Loucy (cell line): ENCODE data around the gene PARP14.

Experiments used
- EZH2phosphoT487 ChIP-seq: fragments of 200-600 bp; IDR thresholded peaks from 2 replicates; pipeline ENCODE4 v1.6.1; 2018; ENCODE audit warnings: antibody characterized with exemption, mild to moderate bottlenecking, moderate library complexity, borderline replicate concordance
- TF ChIP-seq, protein P1 (sequence below): fragments of 200-600 bp; sonication (generic); conservative IDR thresholded peaks from 2 replicates; pipeline ENCODE4 v1.5.1; 2014; ENCODE audit warnings: mild to moderate bottlenecking, antibody characterized with exemption, low read length

GRCh38 chr3:122690096-122690495 is 9.5 kb downstream of the PARP14 start:
- TF ChIP-seq, protein P1, sequence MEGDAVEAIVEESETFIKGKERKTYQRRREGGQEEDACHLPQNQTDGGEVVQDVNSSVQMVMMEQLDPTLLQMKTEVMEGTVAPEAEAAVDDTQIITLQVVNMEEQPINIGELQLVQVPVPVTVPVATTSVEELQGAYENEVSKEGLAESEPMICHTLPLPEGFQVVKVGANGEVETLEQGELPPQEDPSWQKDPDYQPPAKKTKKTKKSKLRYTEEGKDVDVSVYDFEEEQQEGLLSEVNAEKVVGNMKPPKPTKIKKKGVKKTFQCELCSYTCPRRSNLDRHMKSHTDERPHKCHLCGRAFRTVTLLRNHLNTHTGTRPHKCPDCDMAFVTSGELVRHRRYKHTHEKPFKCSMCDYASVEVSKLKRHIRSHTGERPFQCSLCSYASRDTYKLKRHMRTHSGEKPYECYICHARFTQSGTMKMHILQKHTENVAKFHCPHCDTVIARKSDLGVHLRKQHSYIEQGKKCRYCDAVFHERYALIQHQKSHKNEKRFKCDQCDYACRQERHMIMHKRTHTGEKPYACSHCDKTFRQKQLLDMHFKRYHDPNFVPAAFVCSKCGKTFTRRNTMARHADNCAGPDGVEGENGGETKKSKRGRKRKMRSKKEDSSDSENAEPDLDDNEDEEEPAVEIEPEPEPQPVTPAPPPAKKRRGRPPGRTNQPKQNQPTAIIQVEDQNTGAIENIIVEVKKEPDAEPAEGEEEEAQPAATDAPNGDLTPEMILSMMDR: no peak
- TF ChIP-seq EZH2phosphoT487: no peak
